Lower leg skin (tissue), 3 donors: ENCODE measurements around the gene SNTA1.

Source experiments
- CTCF ChIP-seq, 3 donors: fragments of 450-650 bp; IDR thresholded peaks; one replicate each; pipeline ENCODE4 v1.5.1; 2016; ENCODE audit warnings: antibody characterized with exemption in 3 of 3, mild to moderate bottlenecking in 3 of 3, moderate library complexity in 2 of 3
- POLR2A ChIP-seq, 2 donors: fragments of 450-650 bp; IDR thresholded peaks; one replicate each; pipeline ENCODE4 v1.6.1; 2016 to 2017; ENCODE audit warnings: antibody characterized with exemption in 2 of 2, mild to moderate bottlenecking in 1 of 2, moderate library complexity in 1 of 2

- no peak for TF ChIP-seq CTCF (IDR thresholded peaks at IDR 0.05)
- TF ChIP-seq POLR2A (IDR thresholded peaks at IDR 0.05) = no peak
These were observed 24.2 kb downstream of the SNTA1 start for GRCh38 chr20:33419140-33419974.
